Colonic mucosa (tissue), 4 donors: Measurements from ENCODE around the gene CLEC3A. TPM values are rescaled to one million over a fixed set of nuclear protein-coding genes. Genes with fewer than 3 reads are reported as not detected.

Experiments used
- DNase-seq: peaks from one replicate; pipeline ENCODE4 v3.0.0-alpha.2; 2020
- H3K27ac ChIP-seq: fragments of 200-600 bp; one replicate; pipeline ENCODE4 v1.8.0; 2021
- H3K27me3 ChIP-seq: fragments of 200-600 bp; one replicate; pipeline ENCODE4 v1.8.0; 2021
- H3K36me3 ChIP-seq: fragments of 200-600 bp; one replicate; pipeline ENCODE4 v1.8.0; 2021
- H3K4me1 ChIP-seq: fragments of 200-600 bp; one replicate; pipeline ENCODE4 v1.8.0; 2021; ENCODE audit warnings: mild to moderate bottlenecking
- H3K4me3 ChIP-seq: fragments of 200-600 bp; one replicate; pipeline ENCODE4 v1.8.0; 2021
- H3K9ac ChIP-seq, 2 donors: one replicate each; pipeline ENCODE4 v1.7.0; 2013; ENCODE audit warnings: control low read depth in 2 of 2, low read depth in 2 of 2, low read length in 2 of 2
- H3K9me3 ChIP-seq: fragments of 200-600 bp; one replicate; pipeline ENCODE4 v1.8.0; 2021
- CTCF ChIP-seq: fragments of 200-600 bp; IDR thresholded peaks from one replicate; pipeline ENCODE4 v1.8.0; 2022; ENCODE audit warnings: antibody characterized with exemption, mild to moderate bottlenecking
- intact Hi-C: fragments of 100-400 bp; cut with DNase I; formaldehyde crosslinking; loops from one replicate; pipeline ENCODE4 v1.14.1; 2022
- total RNA-seq, 2 donors: library from RNA; stranded (reverse); fragmentation: NEBNext Ultra II Directional in 1 of 2; extraction: Animal tissue kit (Norgen Biotek cat#: 25700) in 1 of 2; gene quantifications; one replicate each; pipeline ENCODE4 v1.2.1, GENCODE V29; 2021
- donor health status: healthy.
- donor health status: DM: no; HTN: no; CAD: no.
- donor health status: DM: no; HTN: no; CAD: no.

CLEC3A gene
- total RNA-seq, 2 donors from 2014 or later, result not detected

- no peak for TF ChIP-seq CTCF
- H3K4me3 ChIP-seq, result no peak overlapping the region
- no peaks in the 10 kb centered on the region for H3K9me3 ChIP-seq
- no peaks in the 10 kb centered on the region for H3K4me1 ChIP-seq
- no peak overlapping the region for H3K27ac ChIP-seq
- no peaks in the 10 kb centered on the region for H3K27me3 ChIP-seq
- no peaks in the 10 kb centered on the region for H3K36me3 ChIP-seq
- DNase-seq, result no peak
- no peak overlapping the region for H3K9ac ChIP-seq
- intact Hi-C loops, result no loop called here
Measured at GRCh38 chr16:78034530-78034929, 12.2 kb downstream of the CLEC3A start.

DNA sequence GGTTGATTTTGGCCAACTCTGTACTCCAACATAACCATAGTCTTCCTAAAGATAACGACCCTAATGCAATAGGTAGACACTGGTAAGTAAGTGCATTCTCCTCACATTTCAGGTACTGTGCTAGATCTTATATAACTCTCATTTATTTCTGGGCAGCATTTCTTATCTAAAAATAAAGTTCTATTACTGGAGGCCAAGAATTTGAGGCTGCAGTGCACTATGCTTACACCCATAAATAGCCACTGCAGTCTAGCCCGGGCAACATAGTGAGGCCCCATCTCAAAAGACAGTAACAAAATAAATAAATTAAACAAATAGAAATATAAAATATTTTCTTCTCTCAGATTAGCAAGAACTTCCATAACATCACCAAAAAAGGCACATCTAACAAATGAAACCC lies 12.7 kb downstream of the CLEC3A start:
- no peak for TF ChIP-seq CTCF

GRCh38 chr16:78040396-78040795 lies 18.0 kb downstream of the CLEC3A start:
- no peaks in the 10 kb centered on the region for H3K27me3 ChIP-seq
- H3K9me3 ChIP-seq, result no peaks in the 10 kb centered on the region
- no peak overlapping the region for H3K27ac ChIP-seq
- H3K36me3 ChIP-seq, result no peaks in the 10 kb centered on the region
- intact Hi-C loops, result no loop called here
- no peak overlapping the region for H3K4me3 ChIP-seq
- no peak for TF ChIP-seq CTCF
- no peaks in the 10 kb centered on the region for H3K4me1 ChIP-seq
- no peak for DNase-seq
- no peak overlapping the region for H3K9ac ChIP-seq

More for the DNA sequence above, 12.7 kb downstream of the CLEC3A start:
- H3K4me3 ChIP-seq, result no peak overlapping the region
- no peak for DNase-seq
- intact Hi-C loops, result no loop called here
- H3K9ac ChIP-seq, result no peak overlapping the region
- H3K27ac ChIP-seq, result no peak overlapping the region
- no peaks in the 10 kb centered on the region for H3K27me3 ChIP-seq
- no peaks in the 10 kb centered on the region for H3K36me3 ChIP-seq
- H3K4me1 ChIP-seq, result no peaks in the 10 kb centered on the region
- H3K9me3 ChIP-seq, result no peaks in the 10 kb centered on the region

DNA sequence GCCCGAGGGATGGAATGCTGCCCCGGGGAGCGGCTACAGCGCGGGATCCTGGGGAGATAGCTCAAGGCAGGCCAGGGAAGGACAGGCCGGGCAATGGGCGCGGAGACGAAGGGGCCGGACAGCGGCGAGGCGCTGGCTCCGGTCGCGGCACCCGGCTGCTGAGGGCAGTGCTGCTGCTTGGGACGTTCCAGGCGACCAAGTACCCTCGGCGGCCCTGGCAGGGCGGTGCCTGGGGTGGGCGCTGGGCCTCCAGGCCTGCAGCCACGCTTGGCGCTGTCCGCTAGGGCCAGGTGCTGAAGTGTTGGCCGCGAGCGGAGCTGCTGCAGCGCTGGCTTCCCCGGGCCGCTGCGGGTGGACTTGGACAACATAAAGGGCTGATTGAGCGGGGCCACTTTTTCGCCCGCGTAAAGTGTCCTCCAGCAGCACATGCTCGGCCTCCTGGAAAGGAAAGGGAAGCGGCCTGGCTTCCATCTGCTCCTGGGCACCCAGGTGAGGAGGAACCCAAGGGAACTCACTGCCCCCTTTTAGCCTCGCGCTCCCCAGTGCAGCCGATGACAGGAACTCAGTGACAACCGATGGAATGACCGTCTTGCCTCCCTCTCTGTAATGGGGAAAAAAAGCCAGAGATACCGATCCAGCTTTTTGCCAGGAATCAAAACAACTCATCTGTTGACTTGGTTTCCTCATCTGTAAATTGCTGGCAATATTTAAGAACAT lies 23.7 kb downstream of the CLEC3A start:
- Histone ChIP-seq H3K9ac (no peak overlapping the region), H3K4me1 (no peaks in the 10 kb centered on the region), H3K27ac (no peak overlapping the region), H3K36me3 (no peaks in the 10 kb centered on the region), H3K4me3 (no peak overlapping the region), H3K27me3 (no peaks in the 10 kb centered on the region), H3K9me3 (no peaks in the 10 kb centered on the region)
- intact Hi-C loops, result no loop called here
- DNase-seq, result peak; percentile 36
- no peak for TF ChIP-seq CTCF

- Histone ChIP-seq H3K27ac (no peak overlapping the region), H3K27me3 (no peaks in the 10 kb centered on the region), H3K36me3 (no peaks in the 10 kb centered on the region), H3K4me3 (no peak overlapping the region), H3K9ac (no peak overlapping the region), H3K9me3 (no peaks in the 10 kb centered on the region), H3K4me1 (no peaks in the 10 kb centered on the region)
- intact Hi-C loops, result no loop called here
- DNase-seq, result no peak
- TF ChIP-seq CTCF, result no peak
Measured at GRCh38 chr16:78048319-78048718, 26.0 kb downstream of the CLEC3A start.
